ENCODE measurements around the gene NR2E1. TPM values are rescaled to one million over a fixed set of nuclear protein-coding genes. Genes with fewer than 3 reads are reported as not detected.

NR2E1 gene
- total RNA-seq, 1 experiment from 2014 or later, result not detected

GRCh38 chr6:108207013-108207412 lies 41.2 kb downstream of the NR2E1 start (continued):
- TF ChIP-seq ZNF532 (CRISPR knock-in tag; IDR thresholded peaks at IDR 0.05; ENCODE audit: borderline replicate concordance) (no peak), ATF2 (CRISPR knock-in tag; IDR thresholded peaks at IDR 0.05; ENCODE audit: borderline replicate concordance, low read depth) (no peak), USF2 (CRISPR knock-in tag; IDR thresholded peaks at IDR 0.05) (no peak), SP1 (CRISPR knock-in tag; conservative IDR thresholded peaks at IDR 0.05) (no peak), STAT6 (CRISPR knock-in tag; conservative IDR thresholded peaks at IDR 0.05; ENCODE audit: low read depth) (no peak), ZNF138 (CRISPR knock-in tag; conservative IDR thresholded peaks at IDR 0.05) (no peak), ELF4 (CRISPR knock-in tag; IDR thresholded peaks at IDR 0.05; ENCODE audit: low read depth) (no peak)

- ChIA-PET POLR2A (no interaction called here), CTCF (no interaction called here)
- H3K36me3 Mint-ChIP-seq, result no peaks in the 10 kb centered on the region; the same call in 1 of the 2 replicates
- no peak for TF ChIP-seq ZSCAN18 (CRISPR knock-in tag; IDR thresholded peaks at IDR 0.05)
- no peak for TF ChIP-seq FOXP1 (CRISPR knock-in tag; IDR thresholded peaks at IDR 0.05; ENCODE audit: borderline replicate concordance)
- TF ChIP-seq STAT6 (CRISPR knock-in tag; conservative IDR thresholded peaks at IDR 0.05; ENCODE audit: low read depth), result no peak
- TF ChIP-seq TEAD4 (CRISPR knock-in tag; IDR thresholded peaks at IDR 0.05), result no peak
- no peak for TF ChIP-seq HMGA2 (CRISPR knock-in tag; IDR thresholded peaks at IDR 0.05)
- no peak for TF ChIP-seq ELF4 (CRISPR knock-in tag; IDR thresholded peaks at IDR 0.05; ENCODE audit: low read depth)
- no peak for TF ChIP-seq OVOL2 (CRISPR knock-in tag; IDR thresholded peaks at IDR 0.05; ENCODE audit: borderline replicate concordance)
- DNase-seq (ENCODE audit: low spot score), result no peak
- no peak overlapping the region for H3K4me3 Mint-ChIP-seq
- no peaks in the 10 kb centered on the region for H3K9me3 Mint-ChIP-seq
- ATAC-seq, result no peak
- peaks cover 3% of the 10 kb centered on the region for H3K4me1 Mint-ChIP-seq
- H3K27ac Mint-ChIP-seq, result no peak overlapping the region
- no peaks in the 10 kb centered on the region for H3K27me3 Mint-ChIP-seq (ENCODE audit: low read depth)
Measured at GRCh38 chr6:108209738-108210137, 43.9 kb downstream of the NR2E1 start.

Data from WTC11 (cell line).